PFSK-1 (cell line): ENCODE results near the gene ULBP2.

Experiments used
- FOXP2 ChIP-seq: optimal IDR thresholded peaks from 2 replicates; pipeline ENCODE3; 2011; ENCODE audit warnings: borderline replicate concordance, control low read depth, inconsistent platforms; ENCODE audit not compliant: insufficient read depth; ENCODE audit errors: extremely low read length, extremely low read depth
- POLR2AphosphoS5 ChIP-seq: IDR thresholded peaks from 2 replicates; pipeline ENCODE4 v1.6.1; 2012; ENCODE audit warnings: low read depth, mild to moderate bottlenecking, control low read depth, low read length, moderate library complexity
- SIN3A ChIP-seq: IDR thresholded peaks from 2 replicates; pipeline ENCODE4 v1.6.1; 2012; ENCODE audit warnings: mild to moderate bottlenecking, low read length, moderate library complexity, borderline replicate concordance; ENCODE audit not compliant: insufficient read depth
- TAF1 ChIP-seq: IDR thresholded peaks from 2 replicates; pipeline ENCODE4 v1.6.1; 2012; ENCODE audit warnings: low read length, control low read depth, borderline replicate concordance; ENCODE audit not compliant: insufficient read depth
- TF ChIP-seq, protein P1 (sequence below), 2 experiments: IDR thresholded peaks; 2 replicates each; pipeline versions ENCODE4 v1.6.1 to v1.8.0; 2011 to 2012; ENCODE audit warnings: low read depth in 2 of 2, low read length in 2 of 2, control low read depth in 1 of 2, inconsistent platforms in 1 of 2, mild to moderate bottlenecking in 1 of 2, moderate library complexity in 1 of 2; ENCODE audit not compliant: insufficient read depth in 1 of 2

The ULBP2 gene

DNA sequence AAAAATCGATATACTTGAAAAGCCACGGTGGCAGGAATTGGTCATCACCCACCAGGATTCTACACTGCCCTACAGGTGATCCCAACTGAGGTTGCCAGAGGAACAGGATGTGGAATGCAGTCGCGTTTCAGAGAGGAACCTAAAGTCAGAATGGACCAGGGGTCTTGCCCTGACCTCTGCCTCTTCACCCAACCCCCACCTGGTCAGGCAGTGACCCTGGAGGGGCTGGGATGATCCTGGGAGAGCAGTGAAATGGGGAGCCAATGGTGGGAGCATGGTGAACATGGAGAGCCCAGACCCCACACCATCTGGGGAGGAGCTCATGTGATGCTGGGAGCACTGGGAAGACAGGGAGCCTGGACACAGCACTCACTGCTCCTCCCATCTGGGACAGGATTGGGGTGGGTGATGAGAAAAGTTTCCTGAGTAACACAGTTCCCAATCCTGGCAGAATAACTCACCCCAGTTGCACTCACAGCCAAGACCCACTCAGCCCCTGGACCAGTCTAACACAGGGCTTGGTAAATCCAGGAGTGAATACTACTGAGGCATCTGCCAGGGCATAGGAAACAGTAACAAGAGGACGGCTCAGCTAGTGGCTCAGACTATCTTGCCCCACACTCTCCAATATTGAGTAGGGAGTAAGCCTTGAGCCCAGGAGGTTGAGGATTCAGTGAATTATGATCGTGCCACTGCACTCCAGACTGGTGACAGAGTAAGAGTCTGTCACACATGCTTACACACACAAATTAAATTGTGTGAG lies 1.7 kb upstream of the ULBP2 start:
- TF ChIP-seq FOXP2 = no peak
- TF ChIP-seq, protein P1, sequence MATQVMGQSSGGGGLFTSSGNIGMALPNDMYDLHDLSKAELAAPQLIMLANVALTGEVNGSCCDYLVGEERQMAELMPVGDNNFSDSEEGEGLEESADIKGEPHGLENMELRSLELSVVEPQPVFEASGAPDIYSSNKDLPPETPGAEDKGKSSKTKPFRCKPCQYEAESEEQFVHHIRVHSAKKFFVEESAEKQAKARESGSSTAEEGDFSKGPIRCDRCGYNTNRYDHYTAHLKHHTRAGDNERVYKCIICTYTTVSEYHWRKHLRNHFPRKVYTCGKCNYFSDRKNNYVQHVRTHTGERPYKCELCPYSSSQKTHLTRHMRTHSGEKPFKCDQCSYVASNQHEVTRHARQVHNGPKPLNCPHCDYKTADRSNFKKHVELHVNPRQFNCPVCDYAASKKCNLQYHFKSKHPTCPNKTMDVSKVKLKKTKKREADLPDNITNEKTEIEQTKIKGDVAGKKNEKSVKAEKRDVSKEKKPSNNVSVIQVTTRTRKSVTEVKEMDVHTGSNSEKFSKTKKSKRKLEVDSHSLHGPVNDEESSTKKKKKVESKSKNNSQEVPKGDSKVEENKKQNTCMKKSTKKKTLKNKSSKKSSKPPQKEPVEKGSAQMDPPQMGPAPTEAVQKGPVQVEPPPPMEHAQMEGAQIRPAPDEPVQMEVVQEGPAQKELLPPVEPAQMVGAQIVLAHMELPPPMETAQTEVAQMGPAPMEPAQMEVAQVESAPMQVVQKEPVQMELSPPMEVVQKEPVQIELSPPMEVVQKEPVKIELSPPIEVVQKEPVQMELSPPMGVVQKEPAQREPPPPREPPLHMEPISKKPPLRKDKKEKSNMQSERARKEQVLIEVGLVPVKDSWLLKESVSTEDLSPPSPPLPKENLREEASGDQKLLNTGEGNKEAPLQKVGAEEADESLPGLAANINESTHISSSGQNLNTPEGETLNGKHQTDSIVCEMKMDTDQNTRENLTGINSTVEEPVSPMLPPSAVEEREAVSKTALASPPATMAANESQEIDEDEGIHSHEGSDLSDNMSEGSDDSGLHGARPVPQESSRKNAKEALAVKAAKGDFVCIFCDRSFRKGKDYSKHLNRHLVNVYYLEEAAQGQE (IDR thresholded peaks at IDR 0.05; ENCODE audit: insufficient read depth in 1 of 2, low read depth in 2 of 2, low read length in 2 of 2) = no peak
- no peak for TF ChIP-seq TAF1

DNA sequence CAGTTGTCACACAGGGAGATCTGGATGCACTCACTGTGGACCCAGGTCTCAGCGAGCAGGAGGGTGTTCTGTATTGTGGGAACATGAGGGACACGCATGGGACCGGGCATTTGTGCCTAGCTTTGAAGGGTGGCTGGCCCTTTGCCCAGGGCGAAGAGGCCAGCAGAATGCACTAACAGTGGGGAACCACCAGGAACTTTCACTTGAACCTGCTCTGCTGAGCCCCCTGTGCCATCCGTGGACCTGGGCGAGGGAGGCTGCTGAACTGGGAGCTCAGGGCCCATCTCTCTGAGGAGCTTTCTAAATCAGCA lies 1.2 kb upstream of the ULBP2 start:
- TF ChIP-seq FOXP2 (no peak), TAF1 (no peak), POLR2AphosphoS5 (no peak)
- TF ChIP-seq, protein P1 (IDR thresholded peaks at IDR 0.05; ENCODE audit: insufficient read depth in 1 of 2, low read depth in 2 of 2, low read length in 2 of 2) = no peak

DNA sequence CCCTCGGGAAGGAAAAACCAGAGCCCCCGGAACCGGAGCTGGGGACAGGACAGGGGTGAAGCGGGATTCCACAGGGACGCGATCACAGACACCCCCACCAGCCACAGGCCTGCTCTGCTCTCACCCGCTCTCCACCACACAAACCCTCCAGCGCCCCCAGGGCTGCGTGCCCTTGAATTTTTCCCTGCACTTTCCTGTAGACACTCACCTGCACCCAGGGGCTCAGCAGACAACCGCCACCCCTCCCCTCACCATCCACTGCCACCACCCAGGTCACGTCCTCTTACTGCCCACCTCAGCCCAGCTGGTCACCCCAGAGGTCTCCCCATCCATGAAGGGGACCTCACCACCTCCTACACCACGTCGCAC lies 631 bp downstream of the ULBP2 start:
- TF ChIP-seq, protein P1 (IDR thresholded peaks at IDR 0.05; ENCODE audit: insufficient read depth in 1 of 2, low read depth in 2 of 2, low read length in 2 of 2) = no peak
- no peak for TF ChIP-seq POLR2AphosphoS5
- TF ChIP-seq TAF1 = no peak
- TF ChIP-seq FOXP2 = no peak
- no peak for TF ChIP-seq SIN3A

DNA sequence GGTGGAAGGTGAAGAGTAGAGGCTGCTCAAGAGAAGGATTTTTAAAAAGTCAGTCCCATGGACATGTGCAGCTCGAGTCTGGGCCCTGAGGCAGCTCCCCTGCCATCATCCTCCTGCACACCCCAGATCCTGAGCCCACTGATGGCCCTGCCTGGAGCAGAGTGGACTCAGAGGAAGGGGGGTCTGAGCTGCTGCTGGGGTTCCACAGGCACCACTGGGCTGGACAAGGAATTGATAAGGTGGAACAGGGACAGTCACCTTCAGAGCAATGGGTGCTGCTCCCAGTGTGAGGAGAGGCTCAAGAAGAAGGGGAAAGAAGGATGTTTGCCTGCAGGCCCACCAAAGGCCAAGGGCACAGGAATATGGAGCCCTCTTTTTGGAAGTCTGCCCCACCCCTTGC lies 6.2 kb downstream of the ULBP2 start:
- TF ChIP-seq SIN3A (no peak), TAF1 (no peak)
- TF ChIP-seq, protein P1 (IDR thresholded peaks at IDR 0.05; ENCODE audit: insufficient read depth in 1 of 2, low read depth in 2 of 2, low read length in 2 of 2) = no peak

DNA sequence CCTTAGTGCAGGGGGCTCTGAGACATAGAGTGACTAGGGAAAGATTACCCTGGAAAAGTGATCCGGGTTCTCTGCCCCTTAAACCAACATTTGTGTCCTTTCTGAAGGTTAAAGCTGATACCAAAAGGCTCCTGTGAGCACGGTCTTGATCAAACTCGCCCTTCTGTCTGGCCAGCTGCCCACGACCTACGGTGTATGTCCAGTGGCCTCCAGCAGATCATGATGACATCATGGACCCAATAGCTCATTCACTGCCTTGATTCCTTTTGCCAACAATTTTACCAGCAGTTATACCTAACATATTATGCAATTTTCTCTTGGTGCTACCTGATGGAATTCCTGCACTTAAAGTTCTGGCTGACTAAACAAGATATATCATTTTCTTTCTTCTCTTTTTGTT lies 6.8 kb downstream of the ULBP2 start:
- TF ChIP-seq, protein P1 (IDR thresholded peaks at IDR 0.05; ENCODE audit: insufficient read depth in 1 of 2, low read depth in 2 of 2, low read length in 2 of 2) = no peak
- TF ChIP-seq TAF1 (no peak), POLR2AphosphoS5 (no peak), FOXP2 (no peak), SIN3A (no peak)
